Stimulated activated CD8-positive, alpha-beta memory T cell treated with anti-CD3 and anti-CD28 coated beads, Interleukin-7, amount 100 ng/mL, for 1 hour (primary cell): ENCODE data around the gene RBM33.

Experiments used
- DNase-seq, 2 donors: peaks; one replicate each; pipeline ENCODE4 v3.0.0-alpha.2; 2020; ENCODE audit warnings: low read depth in 2 of 2

RBM33 gene

DNA sequence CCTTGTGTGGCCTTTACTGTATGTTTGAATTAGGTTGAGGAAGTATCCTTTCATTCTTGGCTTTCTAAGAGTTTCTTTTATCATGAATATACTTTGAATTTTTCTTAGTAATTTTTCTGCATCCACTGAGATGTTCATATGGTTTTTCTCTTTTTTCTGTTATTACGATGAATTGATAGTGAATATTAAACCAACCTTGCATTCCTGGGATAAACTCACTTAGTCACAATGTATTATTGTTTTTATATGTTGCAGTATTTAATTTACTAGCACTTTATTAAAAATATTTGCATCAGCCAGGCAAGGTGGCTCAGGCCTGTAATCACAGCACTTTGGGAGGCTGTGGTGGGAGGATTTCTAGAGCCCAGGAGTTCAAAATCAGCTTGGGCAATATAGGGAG, 15.3 kb upstream of the RBM33 start:
- DNase-seq, result no peak

DNA sequence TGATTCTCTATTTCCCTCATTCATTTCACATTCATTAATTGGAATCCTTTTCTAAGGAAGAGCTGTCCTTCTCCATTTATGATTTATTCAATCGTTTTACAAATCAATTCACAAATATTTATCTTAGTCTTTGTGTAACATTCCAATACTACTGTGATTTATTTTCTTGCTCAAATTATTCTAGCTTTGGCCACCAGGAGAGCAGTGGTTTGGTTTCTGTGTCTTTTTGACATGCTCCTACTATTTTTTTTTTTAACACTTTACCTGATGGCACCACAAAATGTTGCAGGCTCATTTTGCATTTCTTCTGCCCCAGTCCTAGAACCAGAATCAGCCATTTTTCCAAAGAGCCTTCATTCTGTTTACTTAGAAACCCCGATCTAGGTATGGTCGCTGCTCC, 13.3 kb upstream of the RBM33 start:
- no peak for DNase-seq

DNA sequence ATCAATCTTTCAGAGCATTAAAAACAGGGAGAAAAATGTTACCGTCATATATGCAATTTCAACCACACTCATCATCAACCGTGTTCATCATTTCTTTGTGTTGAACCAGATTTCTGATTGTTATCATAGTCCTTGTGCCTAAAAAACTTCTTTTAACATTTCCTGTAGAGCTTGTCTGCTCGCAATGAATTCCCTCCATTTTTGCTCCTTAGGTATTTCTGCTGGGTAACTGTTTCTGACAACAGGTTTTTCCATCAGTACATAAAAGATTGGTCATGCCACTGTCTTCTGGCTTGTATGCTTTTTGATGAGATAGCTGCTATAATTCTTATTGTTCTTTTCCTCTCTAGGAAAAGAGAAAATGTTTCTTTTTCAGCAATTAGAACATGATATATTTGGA, 8.6 kb upstream of the RBM33 start:
- no peak for DNase-seq

DNA sequence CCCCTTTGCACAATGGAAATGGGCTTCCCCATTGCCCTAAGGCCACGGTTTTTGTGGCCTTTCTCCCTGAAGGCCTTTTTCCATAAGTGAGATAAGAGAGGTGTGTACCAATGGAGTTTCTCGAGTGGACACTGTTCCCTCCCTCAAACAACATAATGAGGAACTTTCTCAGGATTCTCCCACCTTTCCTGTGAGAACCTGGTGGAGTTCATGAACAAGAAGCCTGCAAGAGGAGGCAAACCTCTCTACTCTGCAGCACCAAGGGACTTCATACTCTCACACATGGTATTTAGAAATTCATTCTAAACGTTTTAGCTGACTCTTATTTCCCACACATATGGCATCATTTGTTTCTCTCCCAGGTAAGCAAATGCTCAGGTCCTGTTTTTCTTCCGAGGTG, 7.3 kb upstream of the RBM33 start:
- DNase-seq, result no peak

DNA sequence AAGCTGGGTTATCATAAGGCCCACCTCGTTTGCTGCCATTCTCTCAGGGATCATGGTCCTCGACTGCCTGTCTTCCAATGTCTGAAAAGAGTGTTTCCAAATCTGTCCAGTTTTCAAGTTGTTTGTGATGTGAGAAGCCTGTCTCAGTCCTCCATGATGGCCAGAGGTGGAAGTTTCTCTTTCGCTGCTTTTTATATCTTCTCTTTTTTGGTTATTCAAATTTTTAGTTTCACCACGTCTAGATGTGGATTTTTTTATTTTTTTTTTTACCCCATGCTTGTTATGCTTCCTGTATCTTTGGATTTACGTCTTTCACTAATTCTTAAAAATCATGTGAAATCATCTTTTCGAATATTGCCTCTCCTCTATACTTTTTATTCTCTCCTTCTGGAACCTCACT, 6.1 kb upstream of the RBM33 start:
- no peak for DNase-seq

DNA sequence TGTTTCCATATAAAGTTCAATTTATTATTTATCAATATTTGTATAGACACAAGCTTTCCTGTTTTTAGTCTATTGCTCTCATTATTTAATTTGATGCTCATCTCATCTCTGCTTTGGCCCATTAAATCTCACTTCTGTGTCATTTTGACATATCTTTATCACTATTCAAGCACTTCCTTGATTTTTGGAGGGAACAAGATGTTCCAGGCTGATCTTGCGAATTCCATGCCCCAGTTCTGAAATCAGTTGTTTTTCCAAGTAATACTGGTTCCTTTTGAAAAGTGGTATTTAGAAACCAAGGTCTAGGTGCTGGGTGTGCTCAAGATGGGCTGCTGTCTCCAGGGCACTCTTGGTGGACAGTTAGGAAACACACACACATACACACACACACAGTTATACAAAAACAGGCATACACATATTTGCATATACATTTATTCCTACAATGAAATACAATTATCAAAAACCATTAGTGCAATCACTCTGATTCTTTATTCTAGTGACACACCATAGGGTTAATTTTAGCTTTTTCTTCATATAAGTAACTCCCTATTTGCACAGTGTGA, 4.4 kb upstream of the RBM33 start:
- no peak for DNase-seq

DNA sequence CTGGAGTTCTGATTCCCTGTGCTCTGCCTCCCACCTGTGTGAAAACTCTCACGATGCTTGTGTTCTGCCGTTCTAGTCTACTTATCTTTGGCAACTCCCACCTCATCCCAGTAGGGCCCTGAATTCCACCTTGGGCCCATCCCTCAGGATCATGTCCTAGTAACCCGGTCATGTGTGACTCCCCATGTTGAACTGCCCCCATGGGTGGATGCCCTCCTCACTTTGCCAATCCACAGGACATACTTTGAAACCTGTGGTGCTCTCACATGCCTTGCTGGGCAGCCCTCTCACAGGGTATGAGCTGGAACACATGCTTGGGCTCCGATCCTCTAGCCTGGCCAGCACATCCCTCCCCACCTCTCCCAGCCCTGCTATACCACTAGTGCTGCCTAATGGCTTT, 3.8 kb upstream of the RBM33 start:
- DNase-seq, result no peak

DNA sequence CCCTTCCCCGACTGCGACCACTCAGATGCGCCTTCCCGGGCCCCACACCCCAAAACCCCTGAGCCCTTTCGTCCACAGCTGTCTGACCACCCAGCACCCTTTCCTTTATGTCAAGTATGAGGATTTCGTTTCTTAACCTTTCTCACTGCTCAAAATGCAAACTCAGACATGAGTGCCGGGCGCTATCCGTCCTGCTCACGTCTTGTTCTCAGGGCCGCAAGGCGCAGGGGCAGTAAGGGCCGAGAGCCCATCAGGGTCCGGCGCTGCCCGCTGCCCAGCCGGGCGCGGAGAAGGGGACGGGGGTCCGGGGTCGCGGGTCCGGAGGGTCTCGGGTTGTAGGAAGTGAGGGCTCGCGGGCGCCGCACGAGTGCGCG, 670 bp upstream of the RBM33 start:
- DNase-seq, result no peak

DNA sequence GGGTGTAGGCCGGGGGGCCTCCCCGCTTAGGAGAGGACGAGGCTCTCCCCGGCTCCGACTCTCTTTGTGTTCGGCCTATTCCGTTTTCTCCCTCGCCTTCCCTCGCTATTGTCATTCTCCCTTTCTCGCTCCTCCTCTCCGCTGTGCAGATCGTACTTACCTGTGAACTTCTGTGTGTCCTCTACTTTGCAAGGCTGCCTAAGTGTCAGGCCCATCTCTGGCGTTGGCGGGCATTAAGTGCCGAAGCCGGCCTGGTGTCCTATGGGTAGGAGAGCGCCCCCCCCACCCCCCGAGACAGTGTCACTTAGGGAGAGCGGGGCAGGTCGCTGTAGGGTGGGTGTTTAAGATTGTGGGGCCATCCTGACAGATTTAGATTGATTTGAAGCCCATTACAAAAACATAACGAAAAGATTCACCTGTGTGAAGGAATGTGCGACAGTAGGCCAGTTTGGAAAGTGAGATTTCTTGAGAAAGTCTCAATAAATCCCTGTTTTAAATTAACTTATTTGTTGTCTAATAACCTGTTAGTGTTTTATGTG, 579 bp downstream of the RBM33 start:
- DNase-seq, result no peak

DNA sequence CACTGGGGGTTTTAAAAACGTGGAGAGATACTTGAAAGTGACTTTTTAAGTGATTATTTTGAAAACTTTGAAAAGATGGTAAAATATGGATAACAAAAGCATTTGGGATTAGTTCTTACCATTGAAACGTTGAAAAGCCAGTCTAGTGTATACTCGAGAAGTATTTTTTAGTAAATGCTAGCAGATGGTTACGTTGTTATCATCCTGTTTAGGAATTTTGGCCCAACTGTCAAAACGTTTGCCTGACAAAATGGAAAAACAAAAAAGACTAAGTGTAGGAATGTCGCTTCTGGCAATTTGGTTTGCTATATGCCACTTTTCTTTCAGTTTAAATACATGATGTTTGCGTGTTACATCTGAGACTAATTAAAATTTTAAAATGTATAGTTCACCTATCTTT, 1.2 kb downstream of the RBM33 start:
- DNase-seq, result no peak

DNA sequence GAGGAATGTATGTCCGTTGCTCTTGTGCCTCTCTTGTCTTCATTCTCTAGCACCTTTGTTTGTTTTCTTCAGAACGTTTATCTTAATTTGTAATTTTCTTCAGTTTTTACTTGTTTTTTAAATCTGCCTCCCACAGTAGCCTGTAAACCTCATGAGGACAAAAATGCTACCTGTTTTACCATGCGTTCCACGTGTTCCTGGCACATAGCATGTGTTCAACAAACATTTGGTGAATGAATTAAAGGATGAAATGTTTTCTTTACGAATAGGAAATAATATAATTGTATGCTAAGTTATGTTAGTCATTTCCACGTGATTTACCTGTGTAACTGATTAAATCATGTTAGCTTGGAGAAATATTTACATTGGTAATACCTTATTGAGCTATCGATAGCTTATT, 2.2 kb downstream of the RBM33 start:
- DNase-seq, result no peak

DNA sequence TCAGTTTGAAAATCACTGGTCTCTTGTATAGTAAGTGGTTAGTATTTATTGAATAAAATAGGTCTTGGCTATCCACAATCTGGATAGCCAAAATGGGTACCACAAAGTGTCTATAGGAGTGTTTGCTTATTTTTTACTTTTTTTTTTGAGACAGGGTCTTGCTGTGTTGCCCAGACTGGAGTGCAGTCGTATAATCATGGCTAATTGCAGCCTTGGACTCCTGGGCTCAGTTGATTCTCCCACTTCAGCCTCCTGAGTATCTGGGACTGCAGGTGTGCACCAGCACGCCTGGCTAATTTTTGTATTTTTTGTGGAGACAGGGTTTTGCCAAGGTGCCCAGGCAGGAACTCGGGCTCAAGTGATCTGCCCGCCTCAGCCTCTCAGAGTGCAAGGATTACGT, 2.8 kb downstream of the RBM33 start:
- DNase-seq, result no peak

DNA sequence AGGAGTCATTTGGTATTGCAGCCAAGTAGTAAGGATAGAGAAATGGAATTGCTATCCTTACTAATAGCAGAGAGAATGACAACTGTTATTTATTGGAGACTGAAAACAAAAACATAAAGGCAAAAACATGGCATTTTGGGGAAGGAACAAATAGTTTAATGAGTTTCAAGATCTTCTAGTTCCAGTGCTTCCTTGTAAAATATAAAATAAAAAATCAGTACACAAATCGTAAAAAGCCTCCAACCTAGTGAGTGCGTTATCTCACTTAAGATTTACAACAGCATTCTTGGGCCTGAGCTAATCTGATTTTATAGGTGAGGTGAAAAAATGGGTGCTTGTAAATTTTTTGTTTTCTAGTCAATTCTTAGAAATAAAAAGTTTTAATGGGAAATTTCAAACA, 3.3 kb downstream of the RBM33 start:
- no peak for DNase-seq

DNA sequence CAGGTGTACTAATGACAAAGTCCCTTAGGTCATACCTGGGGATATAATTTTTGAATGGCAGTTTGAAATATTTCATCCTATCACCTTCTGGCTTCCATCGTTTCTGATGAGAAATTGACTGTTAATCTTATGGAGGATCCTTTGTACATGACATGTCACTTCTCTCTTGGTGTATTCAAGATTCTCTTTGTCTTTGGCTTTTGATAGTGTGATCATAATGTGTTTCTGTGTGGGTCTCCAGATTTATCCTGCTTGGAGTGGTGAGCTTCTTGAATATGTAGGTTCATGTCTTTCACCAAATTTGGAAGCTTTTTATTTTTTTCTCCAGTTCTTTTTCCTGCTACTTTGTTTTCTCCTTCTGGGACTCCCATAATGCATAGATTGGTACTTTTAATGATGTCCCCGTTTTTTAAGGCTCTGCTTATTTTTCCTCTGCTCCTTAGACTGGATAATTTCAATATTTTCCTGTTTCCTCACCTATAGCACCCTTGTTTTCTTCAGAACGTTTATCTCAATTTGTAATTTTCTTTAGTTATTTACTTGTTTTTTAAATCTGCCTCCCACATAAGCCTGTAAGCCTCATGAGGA, 4.4 kb downstream of the RBM33 start:
- no peak for DNase-seq

DNA sequence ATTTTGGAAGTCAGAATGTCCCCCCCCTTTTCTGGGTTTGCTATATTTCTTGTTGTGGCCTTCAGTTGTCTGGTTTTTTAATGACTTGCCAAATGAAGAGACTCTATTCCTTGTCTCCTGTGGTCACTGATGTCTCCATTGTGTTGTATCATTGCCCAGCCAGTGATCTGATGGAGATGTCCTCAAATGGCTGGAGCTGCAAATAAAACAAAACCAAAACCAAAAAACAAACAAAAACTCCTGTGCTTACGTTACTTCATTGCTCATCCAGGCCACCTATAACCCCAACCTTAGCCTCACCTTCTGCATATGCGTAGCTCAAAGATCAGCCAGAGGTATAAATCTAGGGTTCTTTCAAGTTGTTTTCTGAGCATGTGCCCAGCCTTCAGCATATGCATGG, 5.1 kb downstream of the RBM33 start:
- no peak for DNase-seq

DNA sequence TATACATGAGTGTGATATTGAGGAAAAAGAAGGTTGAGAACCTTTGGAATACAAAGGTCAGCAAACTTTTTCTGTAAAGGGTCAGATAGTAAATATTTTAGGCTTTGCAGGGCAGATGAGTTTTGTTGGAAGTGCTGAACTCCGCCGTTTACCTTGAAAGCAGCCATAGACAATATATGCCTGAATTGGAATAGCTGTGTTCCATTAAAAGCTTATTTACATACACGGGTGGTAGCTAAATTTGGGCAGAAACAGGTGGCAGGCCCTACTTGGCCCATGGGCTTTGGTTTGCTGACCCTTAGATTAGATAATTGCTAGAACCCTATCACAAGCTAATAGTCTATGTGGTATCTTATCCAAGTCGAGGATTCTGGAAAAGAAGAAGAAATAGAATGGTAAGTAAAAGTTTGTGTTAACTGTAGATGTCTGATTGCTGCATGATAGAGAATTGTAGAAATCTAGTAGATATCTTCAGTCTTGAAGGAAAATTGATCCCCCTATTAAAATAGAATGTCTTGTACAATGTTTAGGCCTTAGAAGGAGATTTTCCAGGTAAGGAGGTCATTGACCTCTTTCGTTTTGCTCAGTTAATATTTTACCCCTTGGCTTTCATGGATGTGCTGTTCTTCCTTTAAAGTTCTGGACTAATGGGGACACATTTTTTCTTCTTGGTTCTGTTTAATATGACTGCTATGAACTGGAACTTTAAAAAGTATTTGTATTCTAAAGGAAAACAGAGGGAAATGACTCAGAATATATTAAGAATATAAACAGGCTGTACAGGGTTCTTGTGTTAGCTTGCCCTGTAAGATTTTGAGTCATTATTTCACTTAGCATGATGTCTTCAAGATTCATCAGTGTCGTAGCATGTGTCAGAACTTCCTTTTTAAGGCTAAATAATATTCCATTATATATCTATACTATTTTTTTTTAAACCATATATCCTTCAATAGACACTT, 8.0 kb downstream of the RBM33 start:
- DNase-seq, result no peak

DNA sequence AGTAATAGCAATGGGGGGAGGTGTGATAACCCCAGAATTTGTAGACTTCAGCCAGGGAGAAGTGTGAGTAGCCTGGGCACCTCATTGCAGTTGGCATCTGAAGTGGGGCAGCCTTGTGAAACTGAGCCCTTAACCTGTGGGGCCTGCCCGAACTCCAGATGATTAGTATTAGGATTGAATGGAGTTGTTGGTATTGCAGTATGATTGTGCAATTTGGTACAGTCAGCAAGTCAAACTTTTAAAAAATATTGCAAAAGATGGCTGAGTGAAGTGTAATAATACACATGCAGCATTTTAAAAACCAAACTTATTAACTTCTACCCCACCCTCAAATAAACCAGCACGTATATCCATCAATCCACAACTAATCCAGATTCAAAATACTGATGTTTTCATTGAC, 9.3 kb downstream of the RBM33 start:
- DNase-seq, result no peak

DNA sequence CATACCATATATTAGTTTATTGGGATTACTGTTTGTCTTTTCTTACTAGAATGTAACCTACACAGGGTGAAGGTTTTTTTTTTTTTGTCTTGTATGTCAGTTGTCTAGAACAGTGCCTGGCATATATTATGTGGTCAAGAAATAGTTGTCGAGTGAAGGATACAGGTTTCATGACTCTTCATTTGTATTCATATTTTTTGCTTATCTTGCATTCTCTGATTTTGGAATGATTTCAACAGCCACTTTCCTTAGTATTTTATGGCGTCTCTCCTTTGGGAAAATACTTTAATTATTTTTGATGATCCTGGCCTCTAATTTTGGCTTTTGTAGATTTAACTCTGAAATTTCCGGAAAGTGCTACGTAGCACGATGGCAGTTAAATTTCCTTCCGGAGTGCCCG, 12.4 kb downstream of the RBM33 start:
- DNase-seq, result no peak

DNA sequence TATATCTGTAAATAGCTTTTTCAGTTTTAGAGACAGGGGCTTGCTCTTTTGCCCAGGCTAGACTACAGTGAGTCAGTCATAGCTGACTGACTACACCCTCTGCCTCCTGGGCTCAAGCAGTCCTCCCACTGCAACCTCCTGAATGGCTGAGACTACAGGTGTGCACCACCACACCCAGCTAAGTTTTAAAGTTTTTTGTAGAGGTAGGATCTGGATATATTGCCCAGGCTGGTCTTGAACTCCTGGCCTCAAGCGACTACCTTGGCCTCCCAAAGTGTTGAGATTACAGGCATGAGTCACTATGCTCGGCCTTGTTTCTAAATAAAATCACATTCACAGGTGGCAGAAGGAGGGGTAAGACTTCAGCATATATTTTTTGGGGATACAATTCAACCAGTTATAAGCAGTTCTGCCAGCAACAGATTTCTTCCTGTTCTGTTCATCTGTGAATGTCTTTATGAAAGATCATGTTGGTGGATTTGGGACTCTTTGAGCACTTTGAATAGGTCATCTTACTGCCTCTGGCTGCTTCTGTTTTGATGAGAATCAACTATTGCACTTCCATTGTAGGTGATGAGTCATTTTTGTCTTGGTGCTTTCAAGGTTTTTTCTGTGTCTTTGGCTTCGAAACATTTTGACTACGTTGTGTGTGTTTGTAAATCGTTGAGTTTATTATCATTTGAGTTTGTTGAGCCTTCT, 15.7 kb downstream of the RBM33 start:
- no peak for DNase-seq

DNA sequence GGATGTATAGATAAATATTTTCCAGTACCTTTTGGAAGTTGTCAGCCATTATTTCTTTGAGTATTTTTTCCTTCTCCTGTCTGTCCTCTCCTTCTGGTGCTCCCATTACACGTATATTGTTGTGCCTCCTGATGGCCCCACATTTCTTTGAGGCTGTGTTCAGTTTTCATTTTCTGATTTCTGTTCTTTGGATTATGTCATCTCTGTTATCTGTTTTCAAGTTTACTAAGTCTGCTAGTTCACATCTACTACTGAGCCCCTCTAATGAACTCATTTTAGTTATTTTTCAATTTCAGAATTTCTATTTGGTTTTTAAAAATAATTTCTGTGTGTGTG, 16.3 kb downstream of the RBM33 start:
- no peak for DNase-seq

DNA sequence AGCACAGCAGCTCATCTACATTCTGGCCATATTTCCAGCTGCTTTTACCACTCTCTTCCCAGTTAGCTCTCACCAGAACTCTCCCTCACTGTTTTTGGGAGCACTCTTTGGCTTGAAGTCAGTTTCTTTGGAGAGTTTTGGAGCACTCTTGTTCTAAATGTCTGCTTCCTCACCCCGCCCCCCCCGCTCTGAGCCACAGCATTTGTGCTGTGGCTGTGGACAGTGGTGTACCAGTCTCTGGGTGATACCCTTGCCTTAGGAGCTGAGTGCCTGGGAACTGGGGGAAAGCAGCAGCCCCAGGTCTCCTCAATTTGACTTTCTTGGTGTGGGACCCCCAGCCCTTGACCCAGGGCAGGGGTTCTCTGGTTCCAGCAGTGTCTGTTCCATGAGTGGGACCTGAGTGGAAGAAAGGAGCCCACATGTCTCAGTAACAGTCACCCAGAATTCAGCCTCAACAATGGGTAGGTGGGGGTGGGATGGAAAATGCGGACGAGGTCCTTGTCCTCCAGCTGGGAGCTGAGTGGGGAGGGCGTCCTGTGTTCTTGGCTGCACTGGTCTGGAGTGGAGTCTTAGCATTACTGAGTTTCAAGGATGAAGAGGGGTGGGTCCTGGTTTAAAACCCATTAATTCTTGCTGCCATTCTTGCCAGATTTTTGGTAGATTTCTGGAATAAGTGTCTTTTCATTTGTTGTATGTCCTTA, 18.0 kb downstream of the RBM33 start:
- DNase-seq, result no peak

DNA sequence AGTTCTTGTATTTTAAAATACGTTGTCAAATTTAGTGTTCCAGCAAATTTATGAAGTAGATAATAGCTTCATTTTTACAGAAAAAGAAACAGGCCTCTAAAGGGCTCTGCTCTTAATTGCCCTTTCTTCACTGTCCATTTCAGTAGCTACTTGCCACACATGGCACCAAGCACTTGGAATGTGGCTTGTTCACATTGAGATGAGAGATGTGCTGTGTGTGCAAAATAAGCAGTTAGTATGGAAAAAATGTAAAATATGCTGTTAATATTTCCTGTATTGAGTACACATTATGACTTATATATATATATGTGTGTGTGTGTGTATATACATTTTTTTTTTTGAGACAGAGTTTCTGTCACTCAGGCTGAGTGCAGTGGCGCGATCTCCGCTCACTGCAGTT, 19.5 kb downstream of the RBM33 start:
- DNase-seq, result no peak
